ENCODE data around the gene OR4M1.
"Not testable (repeated sequence)": the region's sequence is repeated elsewhere in the genome, so short reads cannot be mapped to it uniquely, and the experiment has no call there.

GRCh38 chr14:19771491-19771890 is 1.8 kb upstream of the OR4M1 start:
- TF ChIP-seq CTCF (conservative IDR thresholded peaks at IDR 0.05 in 1 of 2, IDR thresholded peaks at IDR 0.05 in 1 of 2; ENCODE audit: low read depth in 1 of 2, low read length in 2 of 2); EZH2 (IDR thresholded peaks at IDR 0.05; ENCODE audit: low read length, missing control alignments): not testable (repeated sequence)

Measured in fibroblast of lung (primary cell).